Measurements from ENCODE around the gene ANKRD7.
A peak's percentile ranks its signal among the peaks of the same experiment; 100 is the strongest.

The ANKRD7 gene

DNA sequence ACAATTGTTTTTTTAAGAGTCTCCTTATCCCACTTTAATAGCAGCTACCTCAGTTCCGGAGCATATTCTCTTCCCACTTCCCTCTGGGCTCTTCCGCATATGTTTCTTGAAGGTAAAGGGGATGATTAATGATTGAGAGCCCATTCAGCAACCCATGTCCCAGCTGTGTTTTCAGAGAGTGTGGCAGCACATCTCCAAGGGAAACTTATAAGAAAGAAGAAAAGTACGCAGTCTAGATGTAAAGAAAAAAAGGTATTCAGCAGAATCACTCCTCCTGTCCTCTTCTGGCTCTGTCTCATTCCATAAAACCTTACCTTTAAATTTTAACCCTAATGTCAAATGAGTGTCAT is 9.7 kb upstream of the ANKRD7 start:
- TF ChIP-seq GATA3 (IDR thresholded peaks at IDR 0.05; ENCODE audit: low read depth, low read length) (no peak), GATA2 (IDR thresholded peaks at IDR 0.05; ENCODE audit: low read depth, low read length) (no peak)

DNA sequence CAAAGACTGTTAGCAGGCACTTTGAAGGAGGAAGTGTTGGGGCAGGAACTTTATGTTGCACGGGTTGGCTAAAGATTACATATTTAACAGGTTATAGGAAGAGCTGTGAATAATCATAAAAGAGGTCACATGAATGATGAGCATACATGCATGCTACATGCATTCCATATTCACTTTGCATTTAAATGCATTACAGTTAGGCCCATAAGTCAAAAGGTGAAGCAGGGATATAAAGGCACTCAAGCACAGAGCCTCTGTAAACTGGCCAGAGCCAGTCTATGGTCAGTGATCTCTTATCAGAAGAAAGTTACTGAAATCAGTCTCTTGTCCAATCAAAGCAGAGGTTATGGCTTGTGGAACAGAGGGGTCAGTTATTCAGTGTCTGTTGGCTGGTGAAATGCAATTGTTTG is 7.3 kb upstream of the ANKRD7 start:
- TF ChIP-seq GATA3 (IDR thresholded peaks at IDR 0.05; ENCODE audit: low read depth, low read length) = no peak
- no peak for TF ChIP-seq GATA2 (IDR thresholded peaks at IDR 0.05; ENCODE audit: low read depth, low read length)

DNA sequence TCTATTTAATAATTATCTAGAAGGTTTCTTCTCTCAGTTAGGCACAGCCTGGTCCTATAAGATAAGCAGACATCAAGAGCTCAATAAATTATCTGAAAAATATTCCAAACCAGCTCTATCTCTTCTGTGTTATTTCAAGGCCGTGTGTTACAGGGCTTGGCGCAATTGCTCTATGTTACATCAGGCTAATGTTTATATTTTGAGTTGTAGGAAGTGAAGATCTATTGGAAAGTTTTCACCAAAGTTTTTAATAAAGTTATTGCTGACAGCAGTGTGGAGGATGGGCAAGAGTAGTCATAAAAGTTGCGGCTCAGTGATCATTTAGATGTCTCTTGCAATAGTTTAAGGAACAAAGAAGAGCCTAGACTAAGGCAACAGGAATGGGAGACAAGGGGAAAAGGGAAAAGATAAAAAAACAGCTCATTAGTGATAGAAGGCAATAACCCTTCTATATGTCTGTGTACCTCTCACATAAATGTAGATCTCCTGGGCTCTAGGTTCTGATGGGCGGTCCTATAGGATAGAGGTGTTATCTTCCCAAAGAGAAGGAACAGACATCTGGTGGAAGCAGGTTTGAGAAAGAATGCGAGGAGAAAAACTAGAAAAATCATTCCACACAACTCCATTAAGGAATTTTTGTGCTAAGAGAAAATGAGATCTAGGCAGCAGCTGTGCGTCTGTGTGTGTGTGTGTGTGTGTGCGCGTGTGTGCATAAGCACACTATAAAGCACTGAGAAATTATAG is 5.9 kb upstream of the ANKRD7 start:
- no peak for TF ChIP-seq GATA2 (IDR thresholded peaks at IDR 0.05; ENCODE audit: low read depth, low read length)
- TF ChIP-seq GATA3 (IDR thresholded peaks at IDR 0.05; ENCODE audit: low read depth, low read length) = no peak

DNA sequence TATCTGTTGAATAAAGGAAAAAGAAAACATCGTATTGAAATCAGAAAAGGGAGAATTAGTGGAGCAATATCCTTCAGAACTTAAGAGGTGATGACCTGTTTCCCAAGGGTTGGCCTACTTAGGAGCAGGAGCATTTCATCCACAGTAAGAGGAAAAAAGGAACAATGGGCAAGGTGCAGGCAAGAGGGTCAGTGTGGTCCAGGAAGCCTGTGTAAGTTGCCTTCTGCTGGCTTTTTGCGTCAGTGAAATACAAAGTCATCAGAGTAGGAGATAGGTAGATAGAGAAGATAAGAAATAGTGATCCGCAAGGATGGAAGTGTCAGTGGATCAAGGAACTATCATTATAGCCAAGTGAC is 5.4 kb upstream of the ANKRD7 start:
- TF ChIP-seq GATA2 (IDR thresholded peaks at IDR 0.05; ENCODE audit: low read depth, low read length) (no peak), GATA3 (IDR thresholded peaks at IDR 0.05; ENCODE audit: low read depth, low read length) (no peak)

DNA sequence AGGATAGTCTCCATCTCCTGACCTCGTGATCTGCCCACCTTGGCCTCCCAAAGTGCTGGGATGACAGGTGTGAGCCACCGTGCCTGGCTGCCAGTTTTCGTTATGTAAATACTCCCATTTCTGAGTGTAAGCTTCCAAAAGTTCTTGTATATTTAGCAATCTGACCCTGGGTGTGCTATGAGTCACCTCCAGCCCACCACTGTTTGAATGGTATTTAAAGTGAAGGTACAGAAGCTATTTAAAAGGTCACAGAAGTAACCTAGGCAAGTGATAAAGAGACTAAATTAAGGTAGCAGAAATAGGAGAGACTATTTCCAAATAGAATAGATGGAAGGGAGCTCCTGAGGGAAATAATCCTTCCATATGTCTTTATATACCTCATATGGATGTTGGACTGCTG is 3.9 kb upstream of the ANKRD7 start:
- TF ChIP-seq GATA3 (IDR thresholded peaks at IDR 0.05; ENCODE audit: low read depth, low read length) = no peak
- no peak for TF ChIP-seq GATA2 (IDR thresholded peaks at IDR 0.05; ENCODE audit: low read depth, low read length)

DNA sequence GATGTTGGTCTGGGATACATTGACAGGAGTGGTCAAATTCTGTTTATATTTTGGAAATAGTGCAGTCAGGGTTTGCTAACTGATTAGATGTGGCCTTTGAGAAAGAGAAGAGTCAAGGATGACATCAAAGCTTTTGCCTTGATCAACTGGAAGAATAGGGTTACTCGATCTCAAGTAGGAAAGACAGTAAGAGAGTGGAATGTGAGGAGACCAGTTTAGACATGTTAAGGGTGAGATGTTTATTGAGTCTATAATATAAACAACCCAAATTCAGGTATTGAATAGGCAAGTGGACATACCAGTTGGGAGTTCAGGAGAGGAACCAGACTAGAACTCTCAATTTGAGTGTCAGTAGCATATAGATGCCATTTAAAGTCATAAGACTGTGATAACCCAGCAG is 1.9 kb upstream of the ANKRD7 start:
- no peak for TF ChIP-seq GATA2 (IDR thresholded peaks at IDR 0.05; ENCODE audit: low read depth, low read length)
- no peak for TF ChIP-seq GATA3 (IDR thresholded peaks at IDR 0.05; ENCODE audit: low read depth, low read length)

DNA sequence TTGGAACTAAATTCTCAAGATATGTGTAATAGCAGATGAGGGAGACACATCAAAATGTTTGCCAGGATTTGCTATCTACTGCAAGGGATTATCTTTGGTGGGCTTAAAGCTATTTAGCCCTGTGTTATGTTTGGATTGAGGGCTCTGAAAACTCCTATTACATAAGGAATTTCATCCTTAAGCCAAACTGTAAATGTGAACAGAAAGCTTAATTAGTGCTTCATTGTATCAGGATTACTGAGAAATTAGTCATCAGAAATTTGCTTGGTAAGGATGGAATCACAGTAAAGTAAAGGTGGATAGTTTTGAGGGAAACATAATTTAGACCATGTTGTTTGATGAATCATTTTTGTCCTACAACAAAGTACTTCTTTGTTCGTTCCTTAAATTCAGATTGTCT is 8.3 kb downstream of the ANKRD7 start:
- TF ChIP-seq GATA2 (IDR thresholded peaks at IDR 0.05; ENCODE audit: low read depth, low read length) = no peak
- TF ChIP-seq GATA3 (IDR thresholded peaks at IDR 0.05; ENCODE audit: low read depth, low read length) = no peak

DNA sequence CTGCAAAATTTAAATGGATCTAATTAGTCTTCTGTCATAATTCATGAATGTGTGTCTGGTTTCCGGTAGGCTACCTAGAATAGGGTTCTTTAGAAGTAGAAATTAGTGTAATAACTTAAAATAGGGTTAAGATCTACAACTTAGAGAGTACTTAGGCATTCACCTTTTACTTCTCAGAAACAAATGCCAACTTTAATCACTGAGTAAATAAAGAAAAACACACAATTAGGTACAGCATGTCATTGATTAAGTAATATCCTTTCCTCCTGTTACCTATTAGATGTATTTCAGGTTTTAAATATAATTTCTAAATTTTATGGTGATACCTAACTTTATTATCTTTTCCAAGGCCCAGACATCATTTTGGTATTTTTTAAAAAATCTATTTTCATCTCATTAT is 9.3 kb downstream of the ANKRD7 start:
- no peak for TF ChIP-seq GATA2 (IDR thresholded peaks at IDR 0.05; ENCODE audit: low read depth, low read length)
- TF ChIP-seq GATA3 (IDR thresholded peaks at IDR 0.05; ENCODE audit: low read depth, low read length) = no peak

DNA sequence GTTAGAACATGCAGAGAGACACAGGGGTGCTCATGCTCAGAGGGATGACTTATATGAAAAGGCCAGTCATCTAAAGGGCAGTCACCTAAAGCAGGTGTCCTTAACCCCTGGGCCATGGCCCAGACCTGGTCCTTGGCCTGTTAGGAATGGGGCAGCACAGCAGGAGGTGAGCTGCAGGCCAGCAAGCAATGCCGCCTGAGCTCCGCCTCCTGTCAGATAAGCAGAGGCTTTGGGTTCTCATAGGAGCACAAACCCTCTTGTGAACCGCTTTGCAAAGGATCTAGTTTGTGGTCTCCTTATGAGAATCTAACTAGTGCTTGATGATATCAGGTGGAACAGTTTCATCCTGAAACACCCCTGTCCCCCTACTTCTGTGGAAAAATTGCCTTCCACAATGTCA is 14.5 kb downstream of the ANKRD7 start:
- TF ChIP-seq GATA2 (IDR thresholded peaks at IDR 0.05; ENCODE audit: low read depth, low read length) (no peak), GATA3 (IDR thresholded peaks at IDR 0.05; ENCODE audit: low read depth, low read length) (no peak)

DNA sequence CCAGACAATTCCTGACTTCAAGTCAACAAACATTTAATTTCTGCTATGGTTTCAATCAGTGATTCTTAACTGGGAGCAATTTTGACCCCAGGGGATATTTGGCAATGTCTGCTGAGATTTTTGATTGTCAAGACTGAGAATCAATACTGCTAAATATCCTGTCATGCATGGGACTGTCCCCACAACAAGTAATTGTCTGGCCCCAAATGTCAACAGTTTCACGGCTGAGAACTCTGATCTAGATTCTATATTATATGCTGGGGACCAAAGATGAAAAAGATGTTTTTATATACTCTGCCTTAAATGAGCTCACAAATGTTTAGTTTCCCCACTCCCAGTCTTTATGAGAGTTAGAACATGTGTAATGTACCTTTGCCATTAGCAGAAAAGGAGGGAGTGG is 19.2 kb downstream of the ANKRD7 start:
- TF ChIP-seq GATA2 (IDR thresholded peaks at IDR 0.05; ENCODE audit: low read depth, low read length) (no peak), GATA3 (IDR thresholded peaks at IDR 0.05; ENCODE audit: low read depth, low read length) (no peak)

DNA sequence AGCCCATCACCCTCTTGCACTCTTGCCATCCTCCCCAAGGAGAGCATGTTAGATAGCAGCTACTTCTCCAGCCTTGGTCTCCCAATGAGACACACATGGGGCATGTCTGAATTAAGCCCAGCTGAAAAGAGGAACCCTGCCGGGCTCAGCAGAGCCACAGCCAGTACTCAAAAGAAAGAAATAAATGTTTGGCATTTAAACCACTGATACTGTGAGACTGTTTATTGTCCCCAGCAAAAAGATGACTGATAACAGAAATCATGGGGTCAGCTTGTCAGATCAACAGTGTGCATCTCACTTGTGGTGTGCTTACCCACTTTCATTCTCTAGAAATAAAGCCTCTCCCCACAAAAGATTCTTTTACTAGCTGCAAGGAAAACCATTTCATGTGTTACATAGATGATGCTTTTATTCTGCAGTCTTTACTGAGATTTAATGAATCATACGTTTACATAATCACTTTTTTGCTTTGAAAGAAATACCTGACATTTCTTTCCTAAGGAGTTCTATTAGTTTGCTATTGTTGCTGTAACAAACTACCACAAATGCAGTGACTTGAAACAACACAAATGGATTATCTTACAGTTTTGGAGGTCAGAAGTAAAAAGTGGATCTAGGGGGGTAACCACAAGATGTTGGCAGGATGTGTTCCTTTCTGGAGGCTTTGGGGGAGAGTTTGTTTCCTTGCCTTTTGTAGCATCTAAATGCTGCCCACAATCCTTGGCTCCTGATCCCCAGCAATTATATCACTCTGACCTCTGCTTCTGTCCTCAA is 20.9 kb downstream of the ANKRD7 start:
- TF ChIP-seq GATA3 (IDR thresholded peaks at IDR 0.05; ENCODE audit: low read depth, low read length) = no peak; the same call in 1 of the 2 replicates
- peak; percentile 46 for TF ChIP-seq GATA2 (IDR thresholded peaks at IDR 0.05; ENCODE audit: low read depth, low read length)

DNA sequence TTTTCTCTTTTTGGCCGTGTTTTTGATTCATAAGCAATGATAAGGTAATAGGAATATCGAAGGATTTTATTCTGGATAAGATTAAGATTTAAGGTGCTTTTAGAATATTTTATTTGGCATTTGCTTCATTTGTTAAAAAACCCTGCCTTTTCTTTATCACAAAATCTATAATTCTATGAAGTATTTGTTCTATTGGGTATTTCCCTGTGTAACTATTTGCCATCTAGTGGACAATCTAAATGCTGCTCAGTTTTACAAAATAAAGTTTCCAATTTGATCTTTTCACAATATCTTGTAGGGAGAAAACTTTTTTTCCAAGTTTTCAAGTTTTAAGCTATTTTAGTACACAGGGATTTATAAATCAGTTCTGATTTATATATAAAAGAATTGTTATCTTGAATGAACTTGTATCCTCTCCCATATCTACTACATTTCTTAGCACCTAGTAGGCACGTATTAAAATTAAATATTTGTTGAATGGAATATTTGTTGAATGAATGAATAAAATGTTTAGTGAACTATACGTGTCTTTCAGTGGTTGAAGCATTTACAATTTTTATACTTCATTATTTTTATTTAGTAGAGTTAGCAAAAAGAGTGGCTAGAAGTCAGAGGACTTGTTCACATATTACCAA is 26.5 kb downstream of the ANKRD7 start:
- TF ChIP-seq GATA2 (IDR thresholded peaks at IDR 0.05; ENCODE audit: low read depth, low read length) (no peak), GATA3 (IDR thresholded peaks at IDR 0.05; ENCODE audit: low read depth, low read length) (no peak)

DNA sequence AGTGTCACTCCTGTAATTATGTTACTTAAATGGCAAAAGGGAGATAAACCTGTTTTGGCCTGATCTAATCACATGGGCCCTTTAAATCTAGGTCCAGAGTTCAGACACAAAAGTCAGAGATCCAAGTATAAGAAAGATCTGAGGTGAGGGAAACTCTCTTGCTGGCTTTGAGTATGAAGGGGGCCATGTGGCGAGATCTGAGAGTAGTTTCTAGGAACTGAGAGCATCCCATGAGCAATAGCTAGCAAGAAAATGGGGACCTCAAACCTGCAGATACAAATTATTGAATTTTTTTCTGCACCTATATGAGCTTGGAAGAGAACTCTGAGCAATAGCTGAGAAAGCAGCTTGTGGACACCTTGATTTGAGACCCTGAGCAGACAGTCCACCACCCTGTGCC is 27.6 kb downstream of the ANKRD7 start:
- TF ChIP-seq GATA3 (IDR thresholded peaks at IDR 0.05; ENCODE audit: low read depth, low read length) (no peak), GATA2 (IDR thresholded peaks at IDR 0.05; ENCODE audit: low read depth, low read length) (no peak)

DNA sequence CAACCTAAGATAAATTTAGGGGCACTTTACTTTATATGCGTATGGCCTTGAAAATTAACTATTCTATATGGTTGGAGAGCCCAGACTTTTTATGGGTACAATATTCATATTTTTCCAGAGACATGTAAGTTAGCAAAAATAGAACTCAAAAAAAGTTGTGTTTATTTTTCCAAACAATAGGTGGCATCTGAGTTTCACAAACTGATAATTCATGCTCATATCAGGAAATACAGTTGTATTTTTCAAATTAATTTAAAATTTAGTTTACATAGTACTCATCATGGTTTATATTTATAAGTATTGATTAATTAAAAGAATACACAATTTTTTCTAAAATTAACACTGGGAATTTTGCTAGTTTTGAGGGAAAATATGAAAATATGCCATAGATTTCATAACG is 34.6 kb downstream of the ANKRD7 start:
- TF ChIP-seq GATA3 (IDR thresholded peaks at IDR 0.05; ENCODE audit: low read depth, low read length) (no peak), GATA2 (IDR thresholded peaks at IDR 0.05; ENCODE audit: low read depth, low read length) (no peak)

DNA sequence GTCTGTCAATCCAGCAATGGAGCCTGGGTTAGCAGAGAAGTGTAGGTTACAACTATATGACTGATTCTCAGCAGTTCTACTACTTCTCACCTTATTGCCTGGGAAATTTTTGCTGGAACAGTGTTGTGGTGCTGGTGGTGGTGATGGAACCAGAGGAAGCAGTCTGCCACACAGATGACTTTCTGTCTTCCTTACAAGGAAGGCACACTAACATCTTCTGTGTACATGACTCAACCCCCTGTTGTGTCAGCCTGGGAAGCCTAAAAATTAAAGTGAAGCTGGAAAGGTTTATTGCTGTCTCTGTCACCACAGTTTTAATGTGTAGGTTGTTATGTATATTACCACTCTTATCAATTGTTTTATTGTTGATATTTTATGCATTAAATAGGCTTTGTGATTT is 40.3 kb downstream of the ANKRD7 start:
- TF ChIP-seq GATA3 (IDR thresholded peaks at IDR 0.05; ENCODE audit: low read depth, low read length) (no peak), GATA2 (IDR thresholded peaks at IDR 0.05; ENCODE audit: low read depth, low read length) (no peak)
